GM12878 (cell line): Measurements from ENCODE around the gene MS4A6E. TPM values are rescaled to one million over a fixed set of nuclear protein-coding genes. Genes with fewer than 3 reads are reported as not detected.

Experiments
- ATAC-seq: fragments of 200-7000 bp; cut with Tn5 transposase; 3 replicates; pipeline ENCODE4 v1.9.1; 2020; ENCODE audit warnings: mild to moderate bottlenecking, moderate library complexity
- BruUV-seq: library from RNA; stranded (reverse); fragments of 400-500 nt; replicated peaks from 2 replicates; lab custom pipeline; 2021; lab: Mats Ljungman, UMichigan
- CTCF ChIA-PET: fragments of 300-600 bp; sonication (Branson Sonifier 250); formaldehyde crosslinking; extraction: SDS; loops from one replicate; lab custom pipeline; 2021; ENCODE audit warnings: inconsistent platforms; lab: Yijun Ruan, JAX
- POLR2A ChIA-PET: fragments of 350-600 bp; formaldehyde crosslinking; extraction: SDS; loops from one replicate; lab custom pipeline; 2021; ENCODE audit warnings: inconsistent platforms; lab: Charles Lee
- RAD21 ChIA-PET: fragments of 300-600 bp; sonication (Branson Sonifier 250); formaldehyde crosslinking; loops from one replicate; lab custom pipeline; 2023; ENCODE audit warnings: antibody characterized with exemption; ENCODE audit not compliant: unreplicated experiment; lab: Charles Lee
- SMC1A ChIA-PET: fragments of 300-600 bp; sonication (Branson Sonifier 250); formaldehyde crosslinking; loops from one replicate; lab custom pipeline; 2023; ENCODE audit not compliant: unreplicated experiment, uncharacterized antibody; lab: Charles Lee
- DNase-seq: peaks from one replicate; pipeline ENCODE4 v3.0.0-alpha.2; 2011; ENCODE audit warnings: low read depth, low spot score
- FAIRE-seq: peaks from 3 replicates; lab custom pipeline; 2011; peaks lifted over from hg19 to GRCh38; lab: Jason Lieb, UNC
- H2AFZ ChIP-seq: 2 replicates; pipeline ENCODE4 v1.6.0; 2011; ENCODE audit warnings: low read depth, low read length, control low read depth; ENCODE audit not compliant: control insufficient read depth
- H3K27ac ChIP-seq: 2 replicates; pipeline ENCODE4 v1.5.1; 2011; ENCODE audit warnings: control low read depth; ENCODE audit not compliant: control insufficient read depth, insufficient read depth
- H3K27me3 ChIP-seq, 2 experiments: replicated peaks in 1 of 2; 2 replicates each; pipeline versions ENCODE4 v1.6.0 to v1.6.1; 2011; ENCODE audit warnings: low read length in 1 of 2; ENCODE audit not compliant: control insufficient read depth in 2 of 2, insufficient read depth in 2 of 2
- H3K36me3 ChIP-seq, 2 experiments: 2 replicates each; pipeline ENCODE4 v1.5.1; 2011; ENCODE audit warnings: low read length in 1 of 2; ENCODE audit not compliant: control insufficient read depth in 2 of 2, insufficient read depth in 2 of 2
- H3K4me1 ChIP-seq: 2 replicates; pipeline ENCODE4 v1.6.1; 2011; ENCODE audit warnings: mild to moderate bottlenecking, low read length, moderate library complexity, mixed read lengths; ENCODE audit not compliant: control insufficient read depth, insufficient read depth
- H3K4me2 ChIP-seq: 2 replicates; pipeline ENCODE4 v1.6.0; 2011; ENCODE audit warnings: control low read depth; ENCODE audit not compliant: control insufficient read depth, insufficient read depth
- H3K4me3 ChIP-seq: fragments of 200-600 bp; sonication (generic); 2 replicates; pipeline ENCODE4 v1.5.1; 2016
- H3K79me2 ChIP-seq: 2 replicates; pipeline ENCODE4 v1.6.0; 2011; ENCODE audit warnings: low read length; ENCODE audit not compliant: control insufficient read depth, insufficient read depth
- H3K9ac ChIP-seq: 2 replicates; pipeline ENCODE4 v1.8.0; 2011; ENCODE audit warnings: low read length, control low read depth, mixed read lengths; ENCODE audit not compliant: control insufficient read depth, insufficient read depth
- H3K9me3 ChIP-seq: replicated peaks from 3 replicates; pipeline ENCODE4 v1.5.1; 2011; ENCODE audit warnings: mild to moderate bottlenecking, low read length; ENCODE audit not compliant: control insufficient read depth, insufficient read depth
- H4K20me1 ChIP-seq: 2 replicates; pipeline ENCODE4 v1.6.0; 2011; ENCODE audit not compliant: control insufficient read depth, insufficient read depth
- ASH2L ChIP-seq: fragments of 300-600, 200-600 bp; sonication (generic); IDR thresholded peaks from 2 replicates; pipeline ENCODE4 v1.6.1; 2017; ENCODE audit warnings: low read depth, mild to moderate bottlenecking, borderline replicate concordance
- ELK1 ChIP-seq: IDR thresholded peaks from 2 replicates; pipeline ENCODE4 v1.6.1; 2012; ENCODE audit warnings: low read depth, low read length, improper control_type of control experiment
- HCFC1 ChIP-seq: fragments of 150-350 bp; IDR thresholded peaks from 2 replicates; pipeline ENCODE4 v1.6.1; 2014; ENCODE audit warnings: low read length
- JUNB ChIP-seq: IDR thresholded peaks from 2 replicates; pipeline ENCODE4 v1.6.1; 2016; ENCODE audit warnings: antibody characterized with exemption, mild to moderate bottlenecking
- MYC ChIP-seq: IDR thresholded peaks from 2 replicates; pipeline ENCODE4 v1.6.1; 2011; ENCODE audit warnings: mild to moderate bottlenecking, low read length, moderate library complexity, inconsistent platforms; ENCODE audit not compliant: insufficient read depth, insufficient replicate concordance, insufficient read length, severe bottlenecking
- PRDM15 ChIP-seq: fragments of 450-650 bp; formaldehyde crosslinking; IDR thresholded peaks from 2 replicates; pipeline ENCODE4 v1.4.0; 2020; ENCODE audit warnings: mild to moderate bottlenecking, moderate library complexity
- WGBS: methylation state at CpG from one replicate; pipeline ENCODE4 v1.1.6; 2016; ENCODE audit warnings: low lambda C conversion rate; ENCODE audit not compliant: insufficient replicate concordance, insufficient coverage; ENCODE audit errors: missing lambda C conversion rate; 5-methylcytosine and 5-hydroxymethylcytosine counted together
- in situ Hi-C: fragments of 300-500 bp; cut with MboI; formaldehyde crosslinking; loops from 9 replicates; pipeline ENCODE4 v1.14.3; 2018; ENCODE audit warnings: mixed read lengths
- intact Hi-C: fragments of 100-400 bp; cut with micrococcal nuclease; formaldehyde crosslinking; loops from one replicate; pipeline ENCODE4 v1.14.2; 2022; ENCODE audit not compliant: unreplicated experiment
- polyA plus RNA-seq, 11 experiments: library from polyadenylated mRNA; depleted of rRNA in 4 of 11; unstranded in 6 of 11; stranded (reverse) in 5 of 11; fragments of >200 nt; fragmentation: Nextera tagmentation in 4 of 11; fragmentation: Illumina TruSeq in 1 of 11; extraction: Ambion mirVana in 4 of 11; extraction: Trizol in 1 of 11; gene quantifications; 1 replicate in 1 of 11; 2 replicates in 10 of 11; pipeline versions ENCODE4 v1.2.1 to v1.2.3, GENCODE V29; 2011 to 2016; ENCODE audit warnings: inconsistent platforms in 2 of 11, missing spikeins in 2 of 11, low read depth in 1 of 11
- total RNA-seq, 4 experiments: library from RNA; depleted of rRNA in 3 of 4; stranded (reverse); fragments of >200 nt in 3 of 4; fragmentation: Illumina TruSeq in 1 of 4; extraction: Trizol in 1 of 4; gene quantifications; 2 replicates each; pipeline versions ENCODE4 v1.2.1 to v1.2.3, GENCODE V29; 2013 to 2021
- TF ChIP-seq, protein P1 (sequence below): fragments of 450-650 bp; IDR thresholded peaks from 2 replicates; pipeline ENCODE4 v1.6.1; 2017; ENCODE audit warnings: mild to moderate bottlenecking, moderate library complexity

The MS4A6E gene
- total and polyA plus RNA-seq, 10 of the 15 experiments (the other 5 are each of a cell fraction or from before 2014, with no cell fraction given): 0.14 to 0.86 (median 0.47) TPM; not detected in 5

GRCh38 chr11:60318726-60319125, 8.3 kb upstream of the MS4A6E start:
- H3K4me3 ChIP-seq: no peak overlapping the region
- RAD21 ChIA-PET: interaction anchor here (1.5 kb wide), 1 partner anchor 18 kb away, joined by 3 read pairs; no protein-coding TSS in a partner anchor
- peak; percentile 73 for ATAC-seq
- H3K36me3 ChIP-seq: no peaks in the 10 kb centered on the region
- H3K4me2 ChIP-seq: no peak overlapping the region; the same call in 1 of the 2 replicates
- peak overlapping the region; percentile 46 for H2AFZ ChIP-seq
- no TSS peak for BruUV-seq
- WGBS: 0% methylated on average over 2 of the region's 2 CpGs
- intact Hi-C loops: loop anchor here (10.0 kb wide), 1 partner anchor 114 kb away; no protein-coding TSS in a partner anchor
- no peak for FAIRE-seq
- H3K79me2 ChIP-seq: no peaks in the 10 kb centered on the region
- in situ Hi-C loops: no loop called here
- H3K4me1 ChIP-seq: peaks cover 24% of the 10 kb centered on the region; the same call in 1 of the 2 replicates
- TF ChIP-seq ASH2L (no peak), MYC (no peak), ELK1 (no peak), JUNB (0 out of 2 replicates have a peak, but pooled peaks have one; percentile 17), PRDM15 (CRISPR knock-in tag) (no peak), HCFC1 (no peak)
- TF ChIP-seq, protein P1, sequence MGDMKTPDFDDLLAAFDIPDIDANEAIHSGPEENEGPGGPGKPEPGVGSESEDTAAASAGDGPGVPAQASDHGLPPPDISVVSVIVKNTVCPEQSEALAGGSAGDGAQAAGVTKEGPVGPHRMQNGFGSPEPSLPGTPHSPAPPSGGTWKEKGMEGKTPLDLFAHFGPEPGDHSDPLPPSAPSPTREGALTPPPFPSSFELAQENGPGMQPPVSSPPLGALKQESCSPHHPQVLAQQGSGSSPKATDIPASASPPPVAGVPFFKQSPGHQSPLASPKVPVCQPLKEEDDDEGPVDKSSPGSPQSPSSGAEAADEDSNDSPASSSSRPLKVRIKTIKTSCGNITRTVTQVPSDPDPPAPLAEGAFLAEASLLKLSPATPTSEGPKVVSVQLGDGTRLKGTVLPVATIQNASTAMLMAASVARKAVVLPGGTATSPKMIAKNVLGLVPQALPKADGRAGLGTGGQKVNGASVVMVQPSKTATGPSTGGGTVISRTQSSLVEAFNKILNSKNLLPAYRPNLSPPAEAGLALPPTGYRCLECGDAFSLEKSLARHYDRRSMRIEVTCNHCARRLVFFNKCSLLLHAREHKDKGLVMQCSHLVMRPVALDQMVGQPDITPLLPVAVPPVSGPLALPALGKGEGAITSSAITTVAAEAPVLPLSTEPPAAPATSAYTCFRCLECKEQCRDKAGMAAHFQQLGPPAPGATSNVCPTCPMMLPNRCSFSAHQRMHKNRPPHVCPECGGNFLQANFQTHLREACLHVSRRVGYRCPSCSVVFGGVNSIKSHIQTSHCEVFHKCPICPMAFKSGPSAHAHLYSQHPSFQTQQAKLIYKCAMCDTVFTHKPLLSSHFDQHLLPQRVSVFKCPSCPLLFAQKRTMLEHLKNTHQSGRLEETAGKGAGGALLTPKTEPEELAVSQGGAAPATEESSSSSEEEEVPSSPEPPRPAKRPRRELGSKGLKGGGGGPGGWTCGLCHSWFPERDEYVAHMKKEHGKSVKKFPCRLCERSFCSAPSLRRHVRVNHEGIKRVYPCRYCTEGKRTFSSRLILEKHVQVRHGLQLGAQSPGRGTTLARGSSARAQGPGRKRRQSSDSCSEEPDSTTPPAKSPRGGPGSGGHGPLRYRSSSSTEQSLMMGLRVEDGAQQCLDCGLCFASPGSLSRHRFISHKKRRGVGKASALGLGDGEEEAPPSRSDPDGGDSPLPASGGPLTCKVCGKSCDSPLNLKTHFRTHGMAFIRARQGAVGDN: no peak
- TF ChIP-seq, all 136 proteins: peak for 1
- no peak for DNase-seq
- ChIA-PET POLR2A (no interaction called here), CTCF (interaction anchor here (0.6 to 11.9 kb wide), 6 partner anchors 12 to 91 kb away, joined by 3 to 93 read pairs (median 4); no protein-coding TSS in a partner anchor), SMC1A (interaction anchor here (1.2 to 4.6 kb wide), 4 partner anchors 12 to 54 kb away, joined by 3 to 17 read pairs (median 5); no protein-coding TSS in a partner anchor)
- H3K9ac ChIP-seq: no peak overlapping the region
- no peak overlapping the region for H3K27ac ChIP-seq
- H3K27me3 ChIP-seq: no peaks in the 10 kb centered on the region
- peaks cover 10% of the 10 kb centered on the region for H3K9me3 ChIP-seq
- H4K20me1 ChIP-seq: no peaks in the 10 kb centered on the region
